Fibroblast of lung (primary cell): ENCODE results near the gene BTBD2.

Experiments used
- CTCF ChIP-seq, 2 donors: IDR thresholded peaks in 1 of 2; conservative IDR thresholded peaks in 1 of 2; 1 replicate in 1 of 2; 2 replicates in 1 of 2; pipeline ENCODE4 v1.5.1; 2011 to 2012; ENCODE audit warnings: low read length in 2 of 2, control low read depth in 1 of 2, inconsistent platforms in 1 of 2, low read depth in 1 of 2, mild to moderate bottlenecking in 1 of 2
- EZH2 ChIP-seq: IDR thresholded peaks from 2 replicates; pipeline ENCODE4 v1.5.1; 2012; ENCODE audit warnings: low read length, control low read depth, mild to moderate bottlenecking; ENCODE audit errors: missing control alignments

- no peak for TF ChIP-seq CTCF (conservative IDR thresholded peaks at IDR 0.05 in 1 of 2, IDR thresholded peaks at IDR 0.05 in 1 of 2; ENCODE audit: low read depth in 1 of 2, low read length in 2 of 2)
- TF ChIP-seq EZH2: no peak
Measured at GRCh38 chr19:2027361-2027760, 11.8 kb upstream of the BTBD2 start.
